Stimulated activated naive CD4-positive, alpha-beta T cell treated with Interleukin-2 at 50 U/mL for 16 hours (primary cell): ENCODE measurements around the gene TBC1D14.

ENCODE experiments used
- DNase-seq: peaks from one replicate; lab custom pipeline; 2025; lab: John Stamatoyannopoulos, UW

The TBC1D14 gene

GRCh38 chr4:6953751-6954380 lies 44.2 kb downstream of the TBC1D14 start:
- no peak for DNase-seq

- no peak for DNase-seq
Measured at GRCh38 chr4:6955261-6955911, 45.8 kb downstream of the TBC1D14 start.

- no peak for DNase-seq
Measured at GRCh38 chr4:6956087-6956433, 46.4 kb downstream of the TBC1D14 start.

- no peak for DNase-seq
Measured at GRCh38 chr4:6956434-6957147, 47.0 kb downstream of the TBC1D14 start.

GRCh38 chr4:6957148-6957520 lies 47.5 kb downstream of the TBC1D14 start:
- DNase-seq: no peak

- no peak for DNase-seq
Measured at GRCh38 chr4:6957994-6958393, 48.4 kb downstream of the TBC1D14 start.

GRCh38 chr4:6959261-6959660 lies 49.6 kb downstream of the TBC1D14 start:
- no peak for DNase-seq

- DNase-seq: no peak
Measured at GRCh38 chr4:6960154-6960553, 50.5 kb downstream of the TBC1D14 start.

- no peak for DNase-seq
Measured at GRCh38 chr4:6960628-6961412, 51.2 kb downstream of the TBC1D14 start.

- DNase-seq: no peak
Measured at GRCh38 chr4:6961496-6962210, 52.0 kb downstream of the TBC1D14 start.

- no peak for DNase-seq
Measured at GRCh38 chr4:6962211-6963041, 52.8 kb downstream of the TBC1D14 start.

- DNase-seq: no peak
Measured at GRCh38 chr4:6963139-6963611, 53.5 kb downstream of the TBC1D14 start.

- no peak for DNase-seq
Measured at GRCh38 chr4:6964858-6965257, 55.2 kb downstream of the TBC1D14 start.

GRCh38 chr4:6965329-6965728 lies 55.7 kb downstream of the TBC1D14 start:
- DNase-seq: no peak

GRCh38 chr4:6967846-6968340 lies 58.3 kb downstream of the TBC1D14 start:
- no peak for DNase-seq

GRCh38 chr4:6968496-6968895 lies 58.9 kb downstream of the TBC1D14 start:
- DNase-seq: no peak

- DNase-seq: no peak
Measured at GRCh38 chr4:6969826-6970800, 60.5 kb downstream of the TBC1D14 start.

GRCh38 chr4:6971536-6972374 lies 62.1 kb downstream of the TBC1D14 start:
- DNase-seq: no peak

GRCh38 chr4:6972375-6972650 lies 62.7 kb downstream of the TBC1D14 start:
- no peak for DNase-seq
